Activated CD4-positive, alpha-beta T cell treated with anti-CD3 and anti-CD28 coated beads, Interleukin-2, amount 50 U/mL, for 1 hour (primary cell): ENCODE data around the gene SLC46A2.

Experiments
- DNase-seq: peaks from one replicate; pipeline ENCODE4 v3.0.0-alpha.2; 2020

The SLC46A2 gene

DNA sequence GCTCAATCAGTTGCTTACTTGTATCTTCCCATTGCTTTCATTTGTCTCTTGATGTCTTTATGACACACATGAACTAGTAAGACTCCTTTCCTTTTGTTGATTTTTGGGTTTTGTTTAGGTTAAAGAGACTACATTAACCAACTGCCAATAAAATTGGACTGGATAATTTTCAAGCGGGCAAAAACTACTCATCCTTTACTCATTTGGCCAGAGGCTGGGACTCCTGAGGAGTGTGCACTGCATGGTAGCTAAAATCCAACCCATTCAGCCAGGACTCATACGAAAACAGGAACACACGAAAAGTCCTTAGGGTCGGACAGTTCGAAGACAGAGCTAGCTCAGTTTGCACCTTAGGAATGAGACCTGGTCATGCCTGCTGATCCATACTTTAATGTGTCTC lies 6.0 kb downstream of the SLC46A2 start:
- no peak for DNase-seq

DNA sequence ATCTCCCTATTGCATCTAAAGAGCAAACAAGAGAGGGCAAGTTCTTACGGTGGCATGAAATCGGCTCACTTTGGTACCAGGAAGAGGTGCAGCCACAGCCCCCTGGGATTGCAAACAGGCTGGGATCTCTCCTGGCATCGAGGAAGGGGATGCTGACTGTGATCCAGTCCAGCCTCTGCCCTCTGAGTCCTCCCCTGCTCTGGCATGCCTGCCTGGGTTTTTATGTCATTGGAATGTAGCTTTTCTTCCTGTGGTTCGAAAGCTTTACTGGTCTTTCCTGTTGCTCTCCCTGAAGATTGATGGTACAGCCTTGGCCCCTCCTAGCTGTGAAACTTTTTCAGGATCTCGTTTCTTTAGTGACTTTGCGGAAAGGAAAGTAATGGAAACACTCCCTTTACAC lies 6.6 kb downstream of the SLC46A2 start:
- no peak for DNase-seq

DNA sequence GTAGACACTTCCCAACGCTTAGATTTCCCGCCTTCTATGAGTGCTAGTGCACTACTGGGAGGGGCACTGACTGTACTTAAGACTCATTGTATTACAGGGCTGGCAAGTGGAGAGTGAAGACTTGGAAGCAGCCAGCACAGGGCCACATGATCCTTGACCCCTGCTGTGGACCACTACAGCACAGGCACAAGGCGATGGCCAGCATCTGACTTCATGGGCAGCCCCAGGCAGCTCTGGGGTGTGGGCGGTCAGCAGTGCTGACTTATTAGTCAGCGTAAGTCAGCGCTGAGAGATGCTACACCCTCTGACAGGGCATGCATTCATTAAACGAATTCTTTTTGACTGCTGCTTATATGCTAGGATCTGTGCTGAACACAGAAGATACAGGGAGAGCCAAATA lies 9.3 kb downstream of the SLC46A2 start:
- no peak for DNase-seq

DNA sequence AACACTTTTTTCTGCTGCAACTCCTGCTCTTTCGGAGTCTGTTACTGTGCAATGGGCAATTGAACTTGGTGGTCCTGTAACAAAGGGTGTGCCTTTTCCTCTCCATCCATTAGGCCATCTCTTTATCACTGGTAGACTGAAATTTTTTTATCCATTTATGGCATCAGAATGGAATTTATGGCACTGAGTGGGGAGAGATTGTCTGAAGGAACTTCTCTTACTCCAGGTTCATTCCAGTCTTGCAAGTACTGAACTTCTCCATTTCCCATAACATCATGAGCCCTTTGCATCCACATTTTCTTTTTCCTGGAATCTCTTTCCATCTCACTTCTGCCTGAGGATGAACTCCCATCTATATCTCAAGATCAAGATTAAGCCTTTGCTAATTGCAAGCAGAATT lies 10.0 kb downstream of the SLC46A2 start:
- no peak for DNase-seq

DNA sequence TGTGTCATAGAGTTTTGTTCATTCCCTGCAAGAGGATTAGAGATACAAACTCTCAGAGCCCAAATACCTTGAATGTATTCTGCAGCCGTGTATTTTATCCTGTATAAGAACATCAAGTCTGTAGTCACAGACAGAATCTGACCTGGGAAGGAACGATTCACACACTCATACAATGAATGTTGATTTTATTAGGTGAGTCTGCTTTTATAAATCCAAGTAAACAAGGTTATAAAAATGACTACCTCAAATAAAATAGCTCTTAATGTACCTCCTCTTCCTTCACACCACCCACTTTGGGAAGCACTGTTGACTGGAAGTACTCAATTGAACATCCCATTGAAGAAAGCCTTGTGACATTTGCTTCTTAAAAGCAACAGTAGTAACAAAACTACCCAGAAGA lies 11.9 kb downstream of the SLC46A2 start:
- DNase-seq, result no peak

DNA sequence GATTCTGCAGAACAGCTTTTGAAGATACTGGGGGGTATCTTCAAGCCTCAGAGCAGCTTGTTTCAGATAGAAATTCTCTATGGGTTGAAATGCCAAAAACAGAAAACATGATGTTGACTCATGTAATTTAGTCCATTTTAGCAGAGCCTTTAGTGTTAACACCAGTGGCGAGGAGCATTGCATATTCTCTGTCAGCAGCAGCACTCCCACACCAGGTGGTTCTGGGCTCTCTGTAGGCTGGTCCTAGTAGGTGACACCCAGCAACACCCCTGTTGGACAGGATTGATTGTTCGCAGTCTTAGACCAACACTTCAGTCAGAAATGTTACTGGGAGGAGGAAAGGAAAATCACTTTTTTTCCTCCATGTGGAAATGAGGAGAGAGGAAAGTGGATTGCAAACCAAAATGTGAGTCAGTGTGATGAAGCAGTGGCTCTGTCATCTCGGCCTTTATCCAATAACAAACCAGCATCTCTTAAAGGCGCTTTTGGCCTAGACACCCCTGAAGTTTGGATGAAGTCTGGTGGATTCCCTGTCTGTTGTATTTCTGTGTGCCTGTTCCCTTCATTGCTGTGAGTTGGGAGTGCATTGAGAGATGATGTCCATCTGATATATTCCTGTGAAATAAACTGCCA lies 16.8 kb downstream of the SLC46A2 start:
- no peak for DNase-seq

DNA sequence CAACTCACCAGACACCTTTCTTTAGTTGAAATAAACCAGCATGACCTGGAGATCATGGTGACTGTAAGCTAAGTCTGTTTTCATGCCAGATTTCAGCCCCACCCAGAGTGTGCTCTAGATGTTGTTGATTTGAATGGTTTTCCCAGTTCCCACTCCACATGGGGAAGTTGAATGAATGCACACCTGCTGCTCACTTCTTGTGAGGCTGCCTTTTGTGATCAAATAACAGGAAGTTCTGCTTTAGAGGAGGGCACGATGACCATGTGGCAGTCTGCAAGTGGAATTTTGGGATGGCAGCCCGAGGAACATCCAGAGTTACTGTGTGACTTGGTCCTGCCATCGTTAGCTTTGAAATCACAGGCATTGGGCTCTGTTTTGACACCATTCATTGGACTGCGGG lies 18.7 kb downstream of the SLC46A2 start:
- DNase-seq, result no peak

DNA sequence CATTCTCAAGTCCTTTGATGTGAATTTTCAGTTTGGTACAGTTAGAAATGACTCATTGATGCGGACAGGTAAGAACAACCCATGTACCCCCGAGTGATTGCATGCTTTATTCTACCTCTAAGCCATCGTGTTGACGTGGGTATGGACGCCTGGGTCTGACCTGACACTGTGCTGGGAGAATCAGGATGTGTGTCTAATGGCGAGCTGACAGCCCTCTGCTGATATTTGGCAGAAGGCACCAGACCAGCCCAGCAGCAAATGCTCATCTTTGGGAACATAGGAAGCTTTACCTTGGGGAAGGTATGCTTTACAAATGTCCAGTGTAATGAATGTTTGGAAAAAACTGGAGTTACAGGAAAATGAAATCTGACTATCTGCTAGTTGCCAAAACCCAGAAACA lies 20.1 kb downstream of the SLC46A2 start:
- no peak for DNase-seq

DNA sequence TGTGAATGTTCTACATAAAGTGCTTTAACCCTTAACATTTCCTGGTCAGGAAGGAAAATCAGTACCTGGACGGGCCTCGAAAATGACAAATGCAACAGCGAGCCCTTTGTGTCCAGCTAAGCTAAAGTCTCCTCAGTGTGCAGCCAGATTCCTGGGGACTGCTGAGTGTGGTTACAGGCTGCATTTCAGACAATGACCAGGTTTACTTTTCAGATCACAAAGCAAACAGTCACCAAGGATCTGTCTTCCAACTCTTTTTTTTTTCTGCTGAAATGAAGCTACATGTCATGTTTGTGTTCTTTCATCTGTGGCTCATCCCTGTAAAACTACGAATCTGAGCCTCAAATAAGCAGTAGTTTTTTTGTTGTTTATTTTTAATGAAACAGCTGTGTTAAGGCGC lies 20.8 kb downstream of the SLC46A2 start:
- DNase-seq, result no peak

DNA sequence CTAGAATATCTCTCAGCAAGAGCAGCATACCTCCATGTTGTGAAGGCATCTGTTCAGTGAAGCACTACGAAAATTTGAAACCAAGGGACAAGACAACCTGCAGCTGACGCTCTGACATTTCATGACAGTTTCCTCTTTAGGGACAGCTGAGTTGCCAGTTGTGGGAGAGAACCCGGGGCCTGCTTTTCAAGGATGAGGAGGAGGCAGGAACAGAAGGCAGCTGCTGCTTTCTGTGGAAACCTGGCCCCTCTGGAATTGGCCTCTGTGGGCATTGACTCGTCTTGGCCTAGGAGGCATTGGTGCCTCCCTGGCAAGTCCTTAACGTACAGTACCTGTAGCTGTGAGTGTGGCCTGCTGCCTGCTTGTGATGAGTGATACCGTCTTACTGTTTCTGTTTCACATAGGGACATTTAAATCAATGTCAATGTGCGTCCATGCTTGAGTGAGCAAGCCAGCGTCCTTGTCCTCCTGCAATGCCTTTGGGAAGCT lies 21.6 kb downstream of the SLC46A2 start:
- DNase-seq, result no peak

DNA sequence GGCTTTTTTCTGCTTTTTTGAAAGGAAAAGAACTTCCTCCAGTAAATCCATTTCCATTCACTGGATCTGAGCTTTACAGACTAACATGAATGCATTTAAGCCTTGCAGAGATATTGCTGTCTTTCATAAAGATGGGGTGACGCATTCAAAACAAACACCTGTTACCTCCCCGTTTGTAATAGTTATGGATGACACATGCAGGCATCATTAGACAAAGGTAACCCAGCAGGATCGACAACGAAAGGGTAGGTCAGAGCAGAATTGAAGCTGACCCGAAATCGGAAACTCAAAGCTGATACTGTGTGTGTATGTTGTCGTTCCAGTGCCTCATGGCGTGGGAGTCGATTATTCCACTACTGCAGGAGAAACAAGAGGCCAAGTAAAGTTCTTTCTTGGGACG lies 22.2 kb downstream of the SLC46A2 start:
- no peak for DNase-seq

DNA sequence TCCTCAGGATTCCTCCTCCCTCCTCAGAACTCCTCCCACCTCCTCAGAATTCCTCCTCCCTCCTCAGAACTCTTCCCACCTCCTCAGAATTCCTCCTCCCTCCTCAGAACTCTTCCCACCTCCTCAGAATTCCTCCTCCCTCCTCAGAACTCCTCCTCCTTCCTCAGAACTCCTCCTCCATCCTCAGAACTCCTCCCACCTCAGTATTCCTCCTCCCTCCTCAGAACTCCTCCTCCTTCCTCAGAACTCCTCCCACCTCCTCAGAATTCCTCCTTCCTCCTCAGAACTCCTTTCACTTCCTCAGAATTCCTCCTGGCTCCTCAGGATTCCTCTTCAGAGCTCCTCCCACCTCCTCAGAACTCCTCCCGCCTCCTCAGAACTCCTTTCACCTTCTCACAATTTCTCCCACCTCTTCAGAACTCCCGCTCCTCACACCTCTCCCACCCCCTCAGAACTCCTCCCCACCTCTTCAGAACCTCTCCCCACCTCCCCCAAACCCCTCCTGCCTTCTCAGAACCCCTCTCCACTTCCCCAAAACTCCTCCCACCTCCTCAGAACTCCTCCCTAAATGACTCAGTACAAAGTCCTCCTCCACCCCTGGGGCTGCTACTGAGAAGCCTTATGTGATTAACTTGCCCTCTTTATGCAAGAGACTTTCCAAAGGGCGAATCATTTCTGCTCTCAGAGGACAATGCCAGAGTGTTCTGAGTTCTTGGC lies 23.2 kb downstream of the SLC46A2 start:
- no peak for DNase-seq

DNA sequence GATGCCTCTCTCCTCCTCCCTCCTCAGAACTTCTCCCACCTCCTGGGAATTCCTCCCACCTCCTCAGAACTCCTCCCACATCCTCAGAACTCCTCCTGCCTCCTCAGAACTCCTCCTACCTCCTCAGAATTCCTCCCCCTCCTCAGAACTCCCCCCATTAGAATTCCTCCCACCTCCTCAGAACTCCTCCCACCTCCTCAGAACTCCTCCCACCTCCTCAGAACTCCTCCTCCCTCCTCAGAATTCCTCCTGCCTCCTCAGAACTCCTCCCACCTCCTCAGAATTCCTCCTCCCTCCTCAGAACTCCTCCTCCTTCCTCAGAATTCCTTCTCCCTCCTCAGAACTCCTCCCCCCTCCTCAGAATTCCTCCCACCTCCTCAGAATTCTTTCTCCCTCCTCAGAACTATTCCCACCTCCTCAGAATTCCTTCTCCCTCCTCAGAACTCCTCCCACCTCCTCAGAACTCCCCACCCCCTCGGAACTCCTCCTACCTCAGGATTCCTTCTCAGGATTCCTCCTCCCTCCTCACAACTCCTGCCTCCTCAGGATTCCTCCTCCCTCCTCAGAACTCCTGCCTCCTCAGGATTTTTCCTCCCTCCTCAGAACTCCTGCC lies 23.9 kb downstream of the SLC46A2 start:
- no peak for DNase-seq

DNA sequence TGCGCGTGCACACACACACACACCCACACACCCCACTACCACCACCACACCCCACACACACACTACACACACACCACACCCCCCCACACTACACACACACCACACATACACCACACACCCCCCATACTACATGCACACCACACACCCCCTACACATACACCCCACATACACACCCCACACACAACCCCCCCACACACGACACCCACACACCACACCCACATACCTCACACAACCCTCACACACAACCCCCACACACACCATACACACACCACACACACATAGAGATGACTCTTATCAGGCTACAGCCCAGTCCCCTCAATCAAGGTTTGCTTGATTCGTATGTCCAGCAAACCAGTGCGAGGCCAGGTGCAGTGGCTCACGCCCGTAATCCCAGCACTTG lies 25.7 kb downstream of the SLC46A2 start:
- no peak for DNase-seq

DNA sequence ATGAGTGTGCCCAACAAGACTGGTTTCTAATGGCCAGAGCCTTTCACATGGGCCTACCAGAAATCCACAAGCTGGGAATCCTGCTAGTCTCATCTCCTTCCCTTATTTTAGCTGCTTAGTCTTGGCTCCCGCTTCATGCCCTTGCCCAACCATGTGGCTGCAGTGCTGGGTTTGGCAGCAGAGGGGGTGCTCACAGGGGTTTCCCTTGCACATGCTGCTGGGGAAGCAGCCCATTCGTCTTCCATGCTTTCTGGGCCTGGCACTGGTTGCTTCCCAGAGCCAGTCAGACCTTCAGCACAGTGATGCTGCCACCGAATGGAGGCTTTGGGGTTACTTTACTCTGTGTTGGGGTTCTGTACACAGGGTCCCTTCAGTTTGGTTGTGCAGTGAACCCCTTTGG lies 26.3 kb downstream of the SLC46A2 start:
- DNase-seq, result no peak

DNA sequence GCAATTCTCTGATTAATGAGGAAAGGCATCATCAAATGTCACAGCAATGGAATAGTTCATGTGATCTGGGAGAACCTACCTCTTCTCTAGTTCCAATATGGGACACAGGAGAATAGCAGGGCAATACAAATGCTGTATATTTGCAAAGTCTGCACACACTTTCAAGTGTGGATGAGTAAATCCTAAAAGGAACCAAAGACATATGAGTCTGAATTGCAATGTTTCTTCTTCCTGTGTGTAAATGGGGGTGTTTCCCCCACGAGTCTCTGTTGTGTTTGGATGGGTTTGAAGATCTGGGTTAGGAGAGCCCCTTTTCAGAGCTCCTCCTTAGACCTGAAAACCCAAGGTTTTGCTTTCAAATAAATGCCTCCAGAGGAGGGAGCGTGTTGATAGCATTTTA lies 26.9 kb downstream of the SLC46A2 start:
- no peak for DNase-seq

DNA sequence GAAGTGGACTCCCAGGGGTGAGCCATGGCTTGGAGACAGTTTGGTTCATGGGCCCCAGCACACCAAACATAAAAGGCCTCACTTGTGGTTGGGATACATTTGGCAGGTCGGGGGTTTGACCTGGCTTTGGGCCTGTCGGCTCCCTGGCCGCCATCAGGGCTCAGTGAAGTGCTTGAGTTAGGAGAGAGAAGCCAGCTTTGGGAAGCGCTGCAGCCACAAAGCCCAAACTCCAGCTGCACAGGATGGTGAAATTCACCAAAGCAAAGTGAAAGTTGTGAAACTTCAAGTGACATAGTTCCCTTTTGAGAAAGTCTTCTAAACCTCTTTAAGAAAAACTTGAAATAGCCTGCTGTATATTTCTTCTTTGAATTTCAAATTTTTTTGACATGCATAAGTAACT lies 27.5 kb downstream of the SLC46A2 start:
- DNase-seq, result no peak

DNA sequence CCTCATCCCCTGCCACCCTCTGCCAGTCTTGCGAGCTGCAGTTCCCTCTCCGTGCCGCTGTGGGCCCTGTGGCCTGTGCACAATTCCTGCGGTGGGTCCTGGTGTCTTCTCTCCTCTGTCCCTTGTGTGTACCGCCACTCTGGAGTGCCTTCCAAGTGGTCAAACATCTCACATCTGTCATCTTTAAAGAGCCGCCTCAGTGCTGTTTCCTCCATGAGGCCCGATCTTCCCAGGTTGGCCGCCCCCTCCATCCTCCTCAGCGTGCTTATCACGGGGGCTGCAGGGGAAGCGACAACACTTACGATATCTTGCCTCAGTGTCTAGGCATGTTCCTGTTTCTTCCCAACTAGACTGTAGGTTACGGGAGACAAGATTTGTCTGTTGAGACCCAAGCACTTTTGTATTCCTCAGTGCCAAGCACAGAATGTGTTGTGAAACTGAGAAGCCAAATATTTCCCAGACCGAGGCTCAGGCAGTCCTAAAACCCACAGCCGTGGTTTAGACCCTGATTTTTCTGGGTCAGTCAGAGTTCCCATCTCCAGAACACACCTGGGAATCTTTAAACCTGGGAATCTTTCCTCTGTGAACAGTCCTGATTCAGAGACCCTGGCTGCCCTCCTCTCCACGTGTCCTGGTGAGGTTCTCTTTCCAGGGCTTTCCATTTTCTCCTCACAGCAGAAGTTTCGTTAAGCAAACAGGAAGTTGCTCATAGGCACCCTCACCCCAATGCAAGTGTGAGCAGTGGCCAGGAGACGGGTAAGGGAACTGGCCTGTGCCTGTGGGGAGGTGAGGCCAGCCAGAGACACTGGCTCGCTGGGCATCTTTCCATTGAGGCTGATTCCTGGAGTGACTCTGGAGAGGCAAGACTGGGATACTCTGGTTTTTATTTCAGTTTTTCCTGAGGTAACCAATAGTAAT lies 28.8 kb downstream of the SLC46A2 start:
- DNase-seq, result no peak

DNA sequence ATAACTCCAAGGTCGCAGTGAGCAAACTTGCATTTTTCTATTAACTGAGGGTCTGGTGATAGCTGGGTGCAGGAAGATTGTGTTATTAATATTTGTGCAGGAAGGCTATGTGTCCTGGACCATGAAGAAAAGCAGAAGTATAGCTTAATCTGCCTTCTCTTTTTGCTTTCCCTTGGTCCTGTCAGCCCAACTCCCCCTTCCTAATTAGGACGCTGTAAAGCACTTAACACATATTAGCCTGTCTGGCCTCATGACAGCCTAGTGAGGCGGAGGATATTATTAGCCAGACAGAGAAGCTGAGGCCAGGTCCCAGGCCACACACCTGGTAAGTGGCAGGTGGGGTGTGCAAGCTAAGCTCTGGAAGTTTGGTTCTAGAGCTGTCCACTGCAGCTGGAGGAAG lies 29.5 kb downstream of the SLC46A2 start:
- DNase-seq, result no peak

DNA sequence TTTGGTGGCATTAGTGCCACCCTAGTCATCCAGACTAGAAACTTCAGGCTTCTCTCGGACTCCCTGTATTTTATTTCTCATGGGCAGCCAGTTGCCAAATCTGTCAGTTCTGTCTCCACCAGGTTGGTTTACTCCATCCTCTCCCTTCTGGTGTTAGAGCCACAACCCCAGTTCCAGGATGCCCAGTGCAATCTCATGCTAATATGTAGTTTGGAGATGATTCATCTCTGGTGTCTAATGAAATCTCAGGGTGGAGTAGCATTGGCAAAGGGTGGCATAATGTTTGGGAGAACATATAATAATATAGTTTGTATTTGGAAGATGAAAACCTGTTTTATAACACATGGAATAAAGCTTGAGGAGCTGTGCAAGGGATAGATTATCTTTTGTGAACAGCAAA lies 30.2 kb downstream of the SLC46A2 start:
- no peak for DNase-seq

DNA sequence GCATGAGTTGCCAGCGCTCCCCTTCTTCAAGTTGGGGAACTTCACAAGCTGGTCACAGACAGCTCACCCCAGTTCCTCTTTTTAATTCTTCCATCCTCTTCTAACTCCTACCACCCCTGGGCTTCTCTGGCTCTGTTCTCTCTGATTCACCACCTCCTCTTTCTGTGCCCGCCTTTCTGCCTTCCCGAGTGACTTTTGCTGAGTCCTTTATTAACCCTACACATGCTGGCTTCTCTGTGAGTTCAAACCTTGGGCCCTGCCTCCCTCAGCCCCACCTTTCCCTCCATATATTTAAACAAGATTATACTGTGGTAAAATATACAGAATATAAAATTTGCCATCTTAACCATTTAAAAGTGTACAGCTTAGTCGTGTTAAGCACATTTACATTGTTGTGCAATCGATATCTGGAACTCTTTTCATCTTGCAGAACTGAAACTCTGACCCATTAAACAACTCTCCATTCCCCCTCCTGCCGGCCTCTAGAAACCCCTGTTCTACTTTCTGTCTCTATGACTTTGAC lies 32.0 kb downstream of the SLC46A2 start:
- DNase-seq, result no peak

DNA sequence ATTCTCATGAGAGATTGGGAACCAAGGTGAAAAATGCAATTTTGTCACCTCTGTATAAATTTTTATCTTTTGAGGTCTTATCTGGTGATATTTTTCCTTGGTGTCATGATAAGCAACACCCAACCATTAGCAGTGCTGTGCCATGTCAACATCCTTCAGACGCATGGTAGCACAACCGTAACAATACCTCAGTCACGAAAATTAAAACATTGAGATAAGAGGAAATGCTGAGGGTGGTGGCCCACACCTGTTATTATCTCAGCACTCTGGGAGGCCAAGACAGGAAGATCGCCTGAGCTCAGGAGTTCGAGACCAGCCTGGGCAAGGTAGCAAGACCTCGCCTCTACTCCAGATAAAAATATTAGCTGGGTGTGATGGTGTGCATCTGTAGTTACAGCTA lies 32.7 kb downstream of the SLC46A2 start:
- no peak for DNase-seq

DNA sequence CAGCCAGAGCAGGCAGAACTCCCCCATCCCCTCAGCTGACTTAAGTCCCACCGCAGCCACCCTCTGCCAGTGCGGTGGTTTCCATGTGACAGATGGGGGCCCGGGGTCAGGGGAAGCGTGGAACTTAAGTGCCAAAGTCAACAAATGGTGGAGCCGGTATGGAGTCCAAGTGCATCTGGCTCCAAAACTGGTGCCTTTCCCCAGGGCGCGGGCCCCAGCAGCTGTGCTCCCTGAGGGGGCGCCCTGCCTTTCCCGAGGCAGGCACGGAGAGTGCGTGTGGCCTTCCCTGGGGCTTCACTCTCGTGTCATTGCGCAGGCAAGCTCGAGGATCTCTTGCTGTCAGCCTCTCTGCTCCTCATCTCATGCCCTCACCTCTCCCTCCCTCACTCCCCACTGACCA lies 33.8 kb downstream of the SLC46A2 start:
- DNase-seq, result no peak
